Mesodermal cell (in vitro differentiated cells): ENCODE measurements around the gene DACH2. TPM values are rescaled to one million over a fixed set of nuclear protein-coding genes. Genes with fewer than 3 reads are reported as not detected.

ENCODE experiments used
- H3K27ac ChIP-seq: 2 replicates; pipeline ENCODE4 v1.7.0; 2013; ENCODE audit warnings: mild to moderate bottlenecking, low read depth, low read length, moderate library complexity; ENCODE audit not compliant: severe bottlenecking
- H3K36me3 ChIP-seq: 2 replicates; pipeline ENCODE4 v1.7.1; 2013; ENCODE audit warnings: mild to moderate bottlenecking, low read length, moderate library complexity; ENCODE audit not compliant: control insufficient read depth, insufficient read depth
- H3K4me1 ChIP-seq: one replicate; pipeline ENCODE4 v1.7.1; 2013; ENCODE audit warnings: mild to moderate bottlenecking, low read length; ENCODE audit not compliant: insufficient read depth, control insufficient read depth, poor library complexity, severe bottlenecking
- H3K4me3 ChIP-seq: 2 replicates; pipeline ENCODE4 v1.7.0; 2013; ENCODE audit warnings: low read length, control low read depth, mild to moderate bottlenecking; ENCODE audit not compliant: insufficient read depth, poor library complexity, severe bottlenecking; ENCODE audit errors: extremely low read depth
- H3K9me3 ChIP-seq: 2 replicates; pipeline ENCODE4 v1.7.1; 2013; ENCODE audit warnings: mild to moderate bottlenecking, low read length, moderate library complexity; ENCODE audit not compliant: control insufficient read depth
- WGBS, 2 experiments: methylation state at CpG; one replicate each; pipeline ENCODE4 v1.1.5; 2013; ENCODE audit warnings: missing lambda C conversion rate in 2 of 2; ENCODE audit not compliant: insufficient coverage in 2 of 2; 5-methylcytosine and 5-hydroxymethylcytosine counted together
- polyA plus RNA-seq, 2 experiments: library from polyadenylated mRNA; stranded (reverse); fragments of 50-300 nt; gene quantifications; one replicate each; pipeline ENCODE4 v1.2.3, GENCODE V29; 2013

DACH2 gene
- 1.1 TPM for polyA plus RNA-seq (2013, experiment 1 of 2)
- polyA plus RNA-seq (2013, experiment 2 of 2): 1.6 TPM

DNA sequence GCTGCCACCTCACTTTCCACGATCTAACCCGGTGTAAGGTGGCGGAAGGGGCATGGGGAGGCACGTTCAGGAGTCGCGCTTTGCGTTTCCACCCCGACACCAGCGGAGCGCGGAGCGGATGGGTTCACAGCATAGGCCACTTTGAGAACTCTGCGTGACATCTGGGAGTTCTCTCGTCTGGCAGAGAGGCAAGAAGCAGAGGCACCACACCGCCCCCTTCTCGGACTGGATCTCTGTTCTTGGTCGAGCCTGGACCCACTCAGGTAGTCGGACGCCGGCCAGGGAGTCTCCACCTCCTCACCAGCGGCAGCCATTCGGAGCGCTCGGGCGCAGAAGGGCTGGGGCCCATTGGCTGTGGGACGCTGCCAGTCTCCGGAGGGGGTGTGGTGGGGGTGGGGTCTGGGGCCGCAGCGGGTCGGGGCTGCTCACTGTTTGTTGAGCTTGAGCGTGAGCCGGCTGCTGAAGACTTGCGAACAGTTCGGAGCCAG lies at the start of gene DACH2:
Gene DACH2, plus strand, starts transcription at position 428 of the 488 bp plus-strand sequence.
- Histone ChIP-seq H3K9me3 (no peaks in the 10 kb centered on the region), H3K4me3 (peak within 1 kb of the TSS; percentile 41), H3K27ac (no peak within 1 kb of the TSS), H3K4me1 (no peaks in the 10 kb centered on the region), H3K36me3 (no peaks in the 10 kb centered on the region)
- 0% methylated on average over 3 to 6 of the region's 34 CpGs for WGBS, 2 experiments

DNA sequence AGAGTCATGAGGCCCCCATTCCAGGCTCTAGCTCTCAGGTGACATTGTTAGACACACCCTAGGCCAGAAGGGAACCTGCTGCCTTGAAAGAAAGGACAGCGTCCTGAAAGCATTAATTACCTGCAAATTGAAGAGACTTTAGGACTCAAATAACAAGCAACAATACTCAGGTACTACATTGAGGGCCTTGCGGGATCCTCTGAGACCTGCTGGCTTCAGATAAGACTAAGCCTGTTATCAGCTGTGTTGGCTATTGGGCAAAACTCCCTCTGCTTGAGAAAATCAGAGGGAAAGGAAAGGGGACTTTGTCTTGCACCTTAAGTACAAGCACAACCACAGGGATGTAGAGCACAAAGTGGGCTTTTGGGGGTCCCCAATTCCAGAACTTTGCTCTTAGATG lies 45.9 kb upstream of the DACH2 start:
- Histone ChIP-seq H3K4me3 (no peak overlapping the region), H3K36me3 (no peaks in the 10 kb centered on the region), H3K9me3 (no peaks in the 10 kb centered on the region), H3K27ac (no peak overlapping the region), H3K4me1 (no peaks in the 10 kb centered on the region)
- WGBS, 2 experiments: no CpG with 5 or more reads among the region's 2 CpGs

DNA sequence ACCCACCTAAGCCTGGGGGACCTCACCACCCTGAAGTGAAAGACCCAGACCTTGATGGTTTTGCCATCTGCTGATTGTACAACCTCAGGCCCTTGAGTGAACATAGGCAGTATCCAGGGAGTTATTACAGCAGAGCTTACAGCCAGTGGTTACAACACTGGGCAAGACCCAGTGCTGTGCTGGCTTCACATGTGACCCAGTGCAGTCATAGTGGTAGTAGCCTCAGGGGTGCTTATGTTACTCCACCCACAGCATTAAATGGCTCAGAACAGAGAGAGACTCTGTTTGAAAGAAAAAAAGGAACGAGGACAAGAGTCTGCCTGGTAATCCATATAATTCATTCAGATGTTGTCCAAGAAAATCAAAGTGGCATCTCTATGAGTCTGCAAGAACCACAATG lies 45.2 kb upstream of the DACH2 start:
- Histone ChIP-seq H3K4me1 (no peaks in the 10 kb centered on the region), H3K27ac (no peak overlapping the region), H3K9me3 (no peaks in the 10 kb centered on the region), H3K36me3 (no peaks in the 10 kb centered on the region), H3K4me3 (no peak overlapping the region)
- WGBS, 2 experiments: no CpG with 5 or more reads among the region's 1 CpG

DNA sequence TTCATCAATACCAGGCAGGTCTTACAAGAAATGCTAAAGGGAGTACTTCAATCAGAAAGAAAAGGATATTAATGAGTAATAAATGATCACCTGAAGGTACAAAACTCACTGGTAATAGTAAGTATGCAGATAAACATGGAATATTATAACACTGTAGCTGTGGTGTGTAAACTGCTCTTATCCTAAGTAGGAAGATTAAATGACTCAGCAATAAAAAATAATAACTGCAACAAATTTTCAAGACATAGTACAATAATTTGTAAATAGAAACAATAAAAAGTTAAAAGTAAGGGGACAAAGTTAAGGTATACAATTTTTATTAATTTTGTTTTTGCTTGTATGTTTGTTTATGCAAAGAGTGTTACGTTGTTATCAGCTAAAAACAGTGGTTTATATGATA lies 43.7 kb upstream of the DACH2 start:
- no CpG with 5 or more reads among the region's 1 CpG for WGBS, 2 experiments
- H3K27ac ChIP-seq: no peak overlapping the region
- H3K4me3 ChIP-seq: no peak overlapping the region
- no peaks in the 10 kb centered on the region for H3K9me3 ChIP-seq
- H3K36me3 ChIP-seq: no peaks in the 10 kb centered on the region
- no peaks in the 10 kb centered on the region for H3K4me1 ChIP-seq

DNA sequence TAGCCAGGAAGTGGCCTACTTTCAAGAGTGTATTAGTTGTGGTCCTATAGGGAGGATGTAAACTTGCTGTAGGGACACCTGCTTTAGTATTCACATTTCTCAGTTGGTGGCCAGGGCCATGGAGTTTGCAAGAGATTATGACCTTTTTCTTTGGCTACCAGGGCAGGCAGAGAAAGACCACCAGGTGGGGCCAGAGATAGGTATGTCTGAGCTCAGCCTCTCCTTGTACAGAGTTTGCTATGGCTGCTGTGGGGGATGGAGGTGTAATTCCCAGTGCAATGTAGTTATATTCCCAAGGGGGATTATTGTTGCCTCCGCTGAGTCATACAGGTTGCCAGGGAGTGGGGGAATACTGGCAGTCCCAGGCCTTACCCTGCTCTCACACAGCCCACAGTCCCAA lies 26.3 kb upstream of the DACH2 start:
- Histone ChIP-seq H3K27ac (no peak overlapping the region), H3K4me1 (no peaks in the 10 kb centered on the region), H3K36me3 (no peaks in the 10 kb centered on the region), H3K4me3 (no peak overlapping the region), H3K9me3 (no peaks in the 10 kb centered on the region)
- no CpG with 5 or more reads among the region's 1 CpG for WGBS, 2 experiments

DNA sequence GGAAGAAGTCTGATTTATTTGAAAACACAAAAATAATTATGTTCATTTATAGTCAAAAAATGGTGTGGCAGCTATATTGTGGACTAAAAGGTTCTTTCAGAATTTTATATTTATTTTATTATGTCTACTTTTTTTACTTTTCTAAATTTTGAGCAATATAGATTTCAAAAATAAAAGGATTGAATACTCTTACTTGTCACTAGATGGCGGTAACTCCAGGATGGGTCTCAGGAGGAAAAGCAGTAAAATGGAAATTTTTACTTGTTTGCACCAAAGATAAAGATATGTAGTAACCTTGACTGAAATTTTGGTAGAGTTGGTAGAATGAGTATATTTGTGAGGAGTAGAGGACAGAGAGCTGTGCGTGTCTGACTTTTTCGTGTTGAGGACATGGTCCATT lies 14.5 kb upstream of the DACH2 start:
- no peaks in the 10 kb centered on the region for H3K4me1 ChIP-seq
- H3K9me3 ChIP-seq: no peaks in the 10 kb centered on the region
- whole genome bisulfite sequencing, 2 experiments: no CpG with 5 or more reads among the region's 3 CpGs

DNA sequence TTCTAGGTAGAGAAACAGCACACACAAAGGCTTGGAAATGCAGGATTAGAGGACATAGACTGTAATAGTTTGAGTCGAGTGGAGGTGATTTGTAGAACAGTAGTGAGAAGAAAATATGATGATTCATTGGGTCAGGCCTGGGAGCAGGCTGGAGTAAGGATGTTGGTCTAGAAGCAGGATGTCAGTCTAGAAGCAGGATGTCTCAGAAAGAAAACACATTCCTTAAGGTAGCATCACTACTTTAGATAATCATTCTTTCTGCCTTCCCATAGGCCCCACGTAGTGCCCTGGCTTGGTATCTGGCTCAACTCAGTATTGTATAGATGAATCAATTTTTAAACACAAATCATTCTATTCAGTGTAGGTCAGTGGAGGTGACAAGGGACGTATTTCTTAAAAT lies 11.2 kb upstream of the DACH2 start:
- no peak overlapping the region for H3K4me3 ChIP-seq
- no peaks in the 10 kb centered on the region for H3K9me3 ChIP-seq
- H3K27ac ChIP-seq: no peak overlapping the region
- H3K4me1 ChIP-seq: no peaks in the 10 kb centered on the region
- no peaks in the 10 kb centered on the region for H3K36me3 ChIP-seq
- 67% methylated on average over 1 of the region's 3 CpGs; no CpG with 5 or more reads in 1 of the 2 experiments for WGBS, 2 experiments

More for the DNA sequence above, 14.5 kb upstream of the DACH2 start:
- H3K4me3 ChIP-seq: no peak overlapping the region
- no peaks in the 10 kb centered on the region for H3K36me3 ChIP-seq
- no peak overlapping the region for H3K27ac ChIP-seq

DNA sequence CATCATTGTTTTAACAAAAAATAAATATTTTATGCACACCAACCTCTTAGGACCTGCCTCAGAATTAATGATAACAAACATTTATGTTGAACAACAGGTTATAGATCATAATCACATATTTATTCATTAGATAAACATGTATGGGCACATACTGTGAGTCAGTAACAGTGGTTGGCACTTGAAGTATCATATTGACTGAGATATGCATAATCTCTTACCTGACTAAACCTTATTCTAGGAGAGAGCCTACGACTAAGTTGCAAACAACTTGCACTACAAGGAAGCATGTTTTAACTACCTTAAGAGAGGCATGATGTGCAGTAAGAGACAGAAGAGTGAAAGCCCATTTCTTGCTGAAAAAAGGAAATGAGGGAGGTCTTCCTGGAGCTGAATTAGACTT lies 6.5 kb upstream of the DACH2 start:
- no peak overlapping the region for H3K27ac ChIP-seq
- WGBS, 2 experiments: no CpG with 5 or more reads among the region's 1 CpG
- H3K36me3 ChIP-seq: no peaks in the 10 kb centered on the region
- no peaks in the 10 kb centered on the region for H3K9me3 ChIP-seq
- no peaks in the 10 kb centered on the region for H3K4me1 ChIP-seq
- H3K4me3 ChIP-seq: no peak overlapping the region

DNA sequence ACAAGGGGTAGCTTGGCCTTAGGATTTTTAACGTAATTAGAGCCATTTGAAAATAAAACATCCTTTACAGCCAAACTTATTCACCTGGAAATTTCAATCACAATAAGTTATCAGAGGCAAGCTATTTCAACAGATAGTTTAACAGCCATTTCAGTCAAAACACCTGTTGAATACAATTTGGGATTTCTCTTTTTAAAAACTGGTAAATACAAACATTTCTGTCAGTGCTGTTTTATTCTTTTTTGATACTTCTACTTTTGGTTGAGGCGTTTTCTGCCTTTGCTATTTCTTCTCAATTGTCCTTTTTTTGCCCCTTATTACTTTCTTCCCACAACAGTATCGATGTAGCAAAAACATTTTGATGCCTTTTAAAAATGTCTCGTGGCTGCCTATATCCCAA lies 2.1 kb upstream of the DACH2 start:
- no CpG with 5 or more reads among the region's 4 CpGs for WGBS, 2 experiments
- Histone ChIP-seq H3K9me3 (no peaks in the 10 kb centered on the region), H3K36me3 (no peaks in the 10 kb centered on the region), H3K4me3 (no peak overlapping the region), H3K4me1 (no peaks in the 10 kb centered on the region), H3K27ac (no peak overlapping the region)

DNA sequence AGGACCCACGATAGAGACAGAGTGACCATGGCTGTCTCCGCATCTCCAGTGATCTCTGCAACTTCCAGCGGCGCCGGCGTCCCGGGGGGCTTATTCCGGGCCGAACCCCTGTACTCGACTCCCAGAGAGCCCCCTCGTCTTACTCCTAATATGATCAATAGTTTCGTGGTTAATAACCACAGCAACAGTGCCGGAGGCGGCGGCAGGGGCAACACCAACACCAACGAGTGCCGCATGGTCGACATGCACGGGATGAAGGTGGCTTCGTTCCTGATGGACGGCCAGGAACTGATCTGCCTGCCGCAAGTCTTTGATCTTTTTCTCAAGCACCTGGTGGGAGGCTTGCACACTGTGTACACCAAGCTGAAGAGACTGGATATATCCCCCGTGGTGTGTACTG lies 343 bp downstream of the DACH2 start:
- peak overlapping the region; percentile 41 for H3K4me3 ChIP-seq
- no peak overlapping the region for H3K27ac ChIP-seq
- no peaks in the 10 kb centered on the region for H3K9me3 ChIP-seq
- H3K36me3 ChIP-seq: no peaks in the 10 kb centered on the region
- no peaks in the 10 kb centered on the region for H3K4me1 ChIP-seq
- 0% methylated on average over 9 of the region's 23 CpGs; no CpG with 5 or more reads in 1 of the 2 experiments for WGBS, 2 experiments

DNA sequence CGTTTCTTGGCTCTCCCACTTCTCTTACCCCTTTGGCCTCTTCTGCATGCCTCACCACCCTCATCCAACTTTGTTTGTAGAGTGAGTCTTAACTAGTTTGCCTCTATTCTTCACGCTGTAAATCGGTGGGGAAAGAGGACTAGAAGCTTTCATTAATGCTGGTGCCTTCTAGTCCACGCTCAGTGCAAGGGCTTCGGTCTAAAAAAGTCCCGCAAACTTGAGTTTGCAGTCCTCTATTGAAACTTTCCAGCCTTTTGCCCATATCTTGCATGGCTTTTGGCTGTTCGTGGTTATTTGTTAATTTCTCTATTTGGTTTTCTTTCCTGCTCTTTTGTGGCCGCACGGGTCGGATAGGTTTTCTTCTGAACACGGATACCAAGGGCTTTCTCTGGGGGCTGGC lies 868 bp downstream of the DACH2 start:
- H3K4me1 ChIP-seq: no peaks in the 10 kb centered on the region
- WGBS, 2 experiments: 19 to 27% methylated on average over 3 to 4 of the region's 11 CpGs
- no peaks in the 10 kb centered on the region for H3K36me3 ChIP-seq
- no peak overlapping the region for H3K27ac ChIP-seq
- H3K9me3 ChIP-seq: no peaks in the 10 kb centered on the region
- peak overlapping the region; percentile 41 for H3K4me3 ChIP-seq
